Ishikawa (cell line): ENCODE measurements around the gene CUL4A.

ENCODE experiments used
- CEBPB ChIP-seq: IDR thresholded peaks from 2 replicates; pipeline ENCODE4 v1.6.1; 2012
- CREB1 ChIP-seq: IDR thresholded peaks from 2 replicates; pipeline ENCODE4 v1.6.1; 2012; ENCODE audit warnings: low read depth
- EGR1 ChIP-seq: IDR thresholded peaks from 2 replicates; pipeline ENCODE4 v1.6.1; 2012
- EP300 ChIP-seq: IDR thresholded peaks from 2 replicates; pipeline ENCODE4 v1.6.1; 2012; ENCODE audit warnings: borderline replicate concordance
- FOXM1 ChIP-seq: IDR thresholded peaks from 2 replicates; pipeline ENCODE4 v1.6.1; 2012; ENCODE audit warnings: low read depth, borderline replicate concordance
- MAX ChIP-seq: IDR thresholded peaks from 2 replicates; pipeline ENCODE4 v1.6.1; 2012
- NFIC ChIP-seq: IDR thresholded peaks from 2 replicates; pipeline ENCODE4 v1.6.1; 2012
- RAD21 ChIP-seq: IDR thresholded peaks from 2 replicates; pipeline ENCODE4 v1.6.1; 2012; ENCODE audit warnings: low read depth
- REST ChIP-seq: IDR thresholded peaks from 2 replicates; pipeline ENCODE4 v1.6.1; 2012; ENCODE audit warnings: low read depth, mild to moderate bottlenecking
- TAF1 ChIP-seq: IDR thresholded peaks from 2 replicates; pipeline ENCODE4 v1.6.1; 2012; ENCODE audit warnings: low read depth, mild to moderate bottlenecking
- TCF12 ChIP-seq: IDR thresholded peaks from 2 replicates; pipeline ENCODE4 v1.6.1; 2012; ENCODE audit warnings: low read depth
- TEAD4 ChIP-seq: IDR thresholded peaks from 2 replicates; pipeline ENCODE4 v1.6.1; 2012
- USF1 ChIP-seq: IDR thresholded peaks from 2 replicates; pipeline ENCODE4 v1.6.1; 2012
- YY1 ChIP-seq: IDR thresholded peaks from 2 replicates; pipeline ENCODE4 v1.6.1; 2012; ENCODE audit warnings: low read depth
- ZBTB7A ChIP-seq: IDR thresholded peaks from 2 replicates; pipeline ENCODE4 v1.6.1; 2012; ENCODE audit warnings: low read depth

Gene CUL4A

GRCh38 chr13:113231306-113232207 is 22.1 kb downstream of the CUL4A start:
- TF ChIP-seq CREB1: no peak
- no peak for TF ChIP-seq USF1
- no peak for TF ChIP-seq REST

- no peak for TF ChIP-seq USF1
- no peak for TF ChIP-seq TEAD4
- no peak for TF ChIP-seq FOXM1
- TF ChIP-seq MAX: no peak
- no peak for TF ChIP-seq YY1
- no peak for TF ChIP-seq CREB1
- TF ChIP-seq CEBPB: no peak
- no peak for TF ChIP-seq REST
- TF ChIP-seq NFIC: no peak
- TF ChIP-seq EP300: no peak
- TF ChIP-seq ZBTB7A: no peak
- no peak for TF ChIP-seq TCF12
- TF ChIP-seq RAD21: no peak
- no peak for TF ChIP-seq EGR1
- no peak for TF ChIP-seq TAF1
Measured at GRCh38 chr13:113232208-113233003, 23.0 kb downstream of the CUL4A start.

GRCh38 chr13:113233101-113233500 is 23.7 kb downstream of the CUL4A start:
- no peak for TF ChIP-seq RAD21
- no peak for TF ChIP-seq TEAD4
- TF ChIP-seq CREB1: no peak
- no peak for TF ChIP-seq TAF1
- TF ChIP-seq TCF12: no peak
- TF ChIP-seq YY1: no peak
- no peak for TF ChIP-seq EGR1
- no peak for TF ChIP-seq ZBTB7A
- TF ChIP-seq MAX: no peak

GRCh38 chr13:113238536-113238935 is 29.1 kb downstream of the CUL4A start:
- no peak for TF ChIP-seq CEBPB
- peak; percentile 10; the same call in 1 of the 2 replicates for TF ChIP-seq RAD21
- TF ChIP-seq ZBTB7A: no peak
- TF ChIP-seq YY1: no peak

GRCh38 chr13:113239357-113239756 is 29.9 kb downstream of the CUL4A start:
- no peak for TF ChIP-seq CREB1
- TF ChIP-seq EGR1: no peak
- no peak for TF ChIP-seq REST
- TF ChIP-seq USF1: no peak
- no peak for TF ChIP-seq TEAD4
- no peak for TF ChIP-seq MAX
